NCI-H524 treated with DMSO at 0.1 percent for 48 hours (cell line): ENCODE results near the gene NR2C1.
A peak's percentile ranks its signal among the peaks of the same experiment; 100 is the strongest.
"Not testable (repeated sequence)": the region's sequence is repeated elsewhere in the genome, so short reads cannot be mapped to it uniquely, and the experiment has no call there.

ENCODE experiments used
- DNase-seq: peaks from one replicate; lab custom pipeline; 2025; lab: John Stamatoyannopoulos, UW

NR2C1 gene

DNA sequence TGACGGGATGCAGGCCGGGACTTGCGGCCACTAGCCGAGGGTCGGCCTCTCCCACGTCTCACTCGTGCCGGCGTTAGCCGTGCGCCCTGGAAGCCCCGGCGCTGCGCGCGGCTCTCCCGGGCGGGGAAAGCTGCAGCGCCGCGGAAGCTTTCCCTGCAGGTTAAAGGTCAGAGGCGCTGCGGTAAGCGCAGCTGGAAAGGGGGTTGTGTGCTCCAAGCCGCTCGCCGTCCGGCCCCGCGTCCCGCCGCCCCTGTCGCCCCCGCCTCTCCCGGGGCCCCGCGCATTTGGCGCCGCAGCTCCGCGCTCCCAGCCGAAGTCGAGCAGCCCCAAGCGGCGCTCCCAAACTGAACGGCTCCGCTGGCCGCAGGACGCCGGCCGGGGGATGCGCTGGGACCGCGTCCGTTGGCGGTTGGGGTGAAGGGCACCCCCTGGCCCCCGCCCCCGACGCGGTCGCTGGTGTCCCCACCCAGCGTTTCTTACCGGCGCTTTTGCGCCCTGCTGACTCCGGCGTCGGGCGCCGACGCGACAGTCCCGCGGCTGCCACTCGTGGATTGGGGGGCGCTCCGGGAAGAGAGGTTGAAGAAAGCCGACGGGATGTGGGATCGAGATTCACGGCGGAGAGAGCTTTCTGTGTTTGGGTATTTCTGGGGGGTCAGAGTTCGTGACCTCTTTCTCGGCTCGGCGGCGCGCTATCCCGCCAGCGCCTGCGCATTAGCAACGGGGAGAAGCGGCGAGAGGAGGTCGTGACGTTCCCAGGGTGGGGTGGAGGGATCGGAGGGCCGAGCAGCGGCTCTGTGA is at the start of gene NR2C1:
NR2C1 (minus strand) TSS at position 719 of the 798 bp plus-strand sequence. CDS start 6,234 bp downstream, outside the sequence.
- peak; percentile 75 for DNase-seq

DNA sequence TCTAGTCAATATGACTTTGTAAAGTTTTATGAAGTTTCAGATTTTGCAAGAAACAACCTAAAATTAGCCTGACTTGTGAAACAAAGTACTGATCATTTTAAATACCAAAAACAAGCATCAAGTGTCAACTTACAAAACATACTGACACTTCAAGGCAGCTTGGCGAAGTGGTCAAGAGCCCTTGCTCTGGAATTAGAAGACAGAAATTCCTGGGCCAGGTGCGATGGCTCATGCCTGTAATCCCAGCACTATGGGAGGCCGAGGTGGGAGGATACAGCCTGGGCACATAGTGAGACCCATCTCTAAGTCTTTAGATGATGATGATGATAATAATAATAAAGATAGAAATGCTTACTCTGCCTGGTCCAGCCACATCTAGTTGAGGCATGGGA is 45.4 kb upstream of the NR2C1 start:
- no peak for DNase-seq

DNA sequence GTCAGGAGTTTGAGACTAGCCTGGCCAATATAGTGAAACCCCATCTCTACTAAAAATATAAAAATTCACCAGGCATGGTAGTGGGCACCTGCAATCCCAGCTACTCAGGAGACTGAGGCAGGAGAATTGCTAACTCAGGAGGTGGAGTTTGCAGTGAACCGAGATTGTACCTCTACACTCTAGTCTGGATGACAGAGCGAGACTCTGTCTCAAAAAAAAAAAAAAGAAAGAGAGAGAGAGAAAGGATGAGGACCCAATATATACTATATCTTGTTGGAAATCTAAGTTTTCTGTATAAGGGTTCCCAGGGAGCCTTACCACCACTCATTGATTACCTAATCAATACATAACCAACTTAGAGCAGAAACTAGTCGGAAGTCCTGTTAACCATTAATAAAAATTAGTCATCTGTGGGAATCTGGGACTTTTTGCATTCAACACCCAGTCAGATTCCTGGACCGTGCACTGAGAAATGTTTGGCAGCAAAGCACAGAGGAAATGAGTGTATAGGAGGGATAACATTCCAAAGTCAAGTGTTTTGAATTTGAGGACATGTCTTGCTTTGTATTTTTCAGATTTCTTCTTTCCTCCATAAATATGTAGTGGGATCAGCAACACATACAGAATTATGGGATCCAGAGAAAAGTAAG is 44.8 kb upstream of the NR2C1 start:
- DNase-seq: no peak

DNA sequence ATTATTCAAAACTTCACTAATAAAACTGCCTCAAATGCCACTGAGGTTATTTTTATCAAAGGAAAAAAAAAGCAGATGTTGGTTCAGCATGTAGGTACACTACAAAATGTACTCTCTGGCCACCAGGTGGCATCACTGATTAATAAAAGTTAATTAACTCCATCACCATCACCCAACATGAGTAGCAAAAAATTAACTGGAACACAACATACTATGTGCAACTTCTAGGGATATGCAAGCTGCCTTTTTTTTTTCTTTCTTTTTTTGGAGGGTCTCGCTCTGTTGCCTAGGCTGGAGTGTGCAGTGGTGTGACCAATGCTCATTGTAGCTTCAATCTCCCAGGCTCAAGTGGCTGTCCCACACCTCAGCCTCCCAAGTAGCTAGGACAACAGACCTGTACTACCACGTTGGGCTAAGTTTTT is 43.8 kb upstream of the NR2C1 start:
- no peak for DNase-seq

DNA sequence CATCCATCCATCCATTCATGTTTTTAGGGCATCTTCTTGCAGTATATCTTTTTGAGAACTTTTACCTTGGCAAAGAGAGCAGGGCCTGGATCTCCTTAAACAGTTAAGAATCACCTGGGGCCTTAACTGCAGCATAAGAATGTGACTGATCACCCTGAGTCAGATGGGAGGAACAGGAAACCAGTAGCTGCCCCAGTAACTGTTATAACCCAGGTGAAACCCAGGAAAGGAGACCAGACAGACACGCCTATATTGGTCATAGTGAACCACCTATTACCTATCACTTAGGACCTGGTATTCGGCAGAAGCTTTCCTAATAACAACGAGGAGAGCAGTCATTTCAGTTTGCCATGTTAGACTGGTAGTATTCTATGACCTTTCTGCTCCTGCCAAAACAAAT is 43.4 kb upstream of the NR2C1 start:
- no peak for DNase-seq

DNA sequence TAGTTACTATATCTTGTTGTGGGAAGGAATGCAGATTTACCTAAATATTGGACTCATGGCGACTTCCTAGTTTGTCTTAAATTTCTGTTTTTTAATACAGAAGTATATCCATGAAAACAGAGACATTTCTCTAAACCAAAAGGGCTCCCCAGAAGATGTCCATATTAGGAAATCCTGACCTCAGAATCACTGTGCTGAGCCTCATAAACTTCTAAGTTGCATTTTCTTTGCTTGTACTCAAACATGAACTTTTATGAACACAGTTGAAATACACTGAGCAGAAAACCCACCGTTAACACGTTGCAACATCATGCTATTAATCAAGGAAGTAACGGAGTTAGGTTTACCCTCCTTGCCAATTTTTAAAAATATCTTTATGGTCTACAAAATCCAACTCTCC is 42.9 kb upstream of the NR2C1 start:
- DNase-seq: no peak

DNA sequence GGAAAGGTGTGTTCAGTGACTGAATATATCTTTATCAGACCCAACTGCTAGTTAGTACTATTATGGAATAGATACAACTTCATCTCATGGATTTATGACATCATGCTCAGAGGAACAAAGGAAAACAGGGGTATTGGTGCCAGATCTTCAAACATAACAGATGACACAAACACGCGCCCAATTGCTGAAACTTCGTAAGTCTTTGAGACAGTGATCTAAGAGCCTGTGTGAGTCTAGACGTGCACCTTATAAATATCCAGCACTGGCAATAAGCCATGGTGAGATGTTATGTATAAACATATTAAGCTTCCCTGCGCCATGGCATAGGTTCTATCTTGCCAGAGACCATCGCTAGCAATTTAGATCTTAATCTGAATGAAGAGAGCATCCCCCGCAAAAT is 42.2 kb upstream of the NR2C1 start:
- DNase-seq: no peak

DNA sequence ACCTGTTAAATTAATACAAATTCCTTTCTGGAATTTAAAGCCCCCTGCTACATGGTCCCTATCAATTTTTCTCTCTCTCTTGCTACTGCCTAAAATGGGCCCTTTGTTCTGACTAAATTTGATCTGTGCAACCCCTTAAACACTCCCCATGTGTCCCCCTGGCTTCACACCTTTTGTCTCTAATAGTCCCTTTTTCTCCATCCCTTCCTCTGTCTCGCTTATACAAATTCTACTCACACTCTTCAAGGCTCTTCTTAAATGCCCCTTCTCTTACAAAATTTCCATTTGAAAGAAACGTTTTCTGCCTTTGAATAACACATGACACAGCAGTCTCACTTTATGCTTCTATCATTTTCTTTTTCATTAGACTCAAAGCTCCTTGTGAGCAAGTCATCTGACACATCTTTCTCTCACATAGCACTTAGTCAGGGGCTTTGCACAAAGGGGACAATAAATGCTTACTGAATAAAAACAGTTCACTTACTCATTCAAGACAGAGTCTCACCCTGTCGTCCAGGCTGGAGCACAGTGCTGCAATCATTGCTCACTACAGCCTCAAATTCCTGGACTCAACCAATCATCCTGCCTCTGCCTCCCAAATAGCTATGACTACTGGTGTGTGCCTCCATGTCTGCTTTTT is 41.5 kb upstream of the NR2C1 start:
- DNase-seq: no peak

DNA sequence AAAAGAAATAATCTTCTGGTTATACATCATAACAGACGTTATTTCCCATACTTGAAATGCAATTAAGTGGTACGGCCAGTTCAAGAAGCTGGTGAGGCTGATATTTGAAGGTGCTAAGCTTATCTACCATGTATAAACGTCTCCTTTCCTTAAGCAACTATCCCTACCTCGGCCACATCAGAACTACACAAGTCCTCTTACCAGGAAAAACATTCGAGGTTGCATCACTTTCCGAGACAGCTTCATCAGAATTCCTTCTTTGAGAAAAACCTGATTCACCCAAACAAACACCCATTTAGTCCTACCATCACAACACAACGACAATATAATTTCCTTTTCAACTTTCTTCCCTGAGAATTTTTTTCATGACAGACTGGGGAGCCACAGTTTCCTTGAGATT is 33.9 kb upstream of the NR2C1 start:
- no peak for DNase-seq

DNA sequence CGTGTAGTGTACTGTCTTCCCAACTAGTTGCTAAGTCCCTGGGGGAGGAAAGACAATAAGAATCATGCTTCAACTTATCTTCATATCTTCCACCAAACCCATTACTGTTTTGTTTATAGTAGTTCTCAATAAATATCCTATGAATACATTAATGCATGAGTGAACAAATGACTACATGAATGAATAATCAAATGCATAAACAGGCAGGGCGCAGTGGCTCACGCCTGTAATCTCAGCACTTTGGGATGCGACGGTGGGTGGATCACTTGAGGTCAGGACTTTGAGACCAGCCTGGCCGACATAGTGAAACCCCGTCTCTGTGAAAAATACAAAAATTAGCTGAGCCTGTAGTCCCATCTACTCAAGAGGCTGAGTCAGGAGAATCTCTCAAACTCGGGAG is 32.1 kb upstream of the NR2C1 start:
- no peak for DNase-seq

DNA sequence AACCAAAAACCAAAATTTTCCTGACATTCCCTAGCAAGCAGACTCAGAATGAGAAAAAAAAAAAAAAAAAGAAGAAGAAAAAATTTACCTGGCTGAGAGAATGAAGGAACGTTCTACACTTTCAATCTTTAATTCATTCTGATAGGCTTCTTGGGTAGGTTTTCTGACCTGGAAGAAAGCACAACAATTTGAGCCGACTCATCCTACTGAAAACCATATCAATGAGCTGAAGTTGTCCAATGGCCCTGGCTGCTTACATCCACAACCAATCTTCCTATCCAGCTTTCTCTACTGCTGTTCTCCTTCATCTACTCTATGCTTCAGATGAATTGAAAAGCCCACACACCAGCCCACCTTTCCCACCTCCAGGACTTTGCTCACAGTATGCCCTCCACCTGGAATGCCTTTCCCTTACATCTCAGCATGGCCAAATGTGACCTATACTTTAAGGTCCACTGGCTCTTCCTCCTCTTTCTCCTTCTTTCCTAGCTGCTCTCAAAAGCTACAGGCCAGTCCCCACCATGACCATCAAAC is 31.6 kb upstream of the NR2C1 start:
- no peak for DNase-seq

DNA sequence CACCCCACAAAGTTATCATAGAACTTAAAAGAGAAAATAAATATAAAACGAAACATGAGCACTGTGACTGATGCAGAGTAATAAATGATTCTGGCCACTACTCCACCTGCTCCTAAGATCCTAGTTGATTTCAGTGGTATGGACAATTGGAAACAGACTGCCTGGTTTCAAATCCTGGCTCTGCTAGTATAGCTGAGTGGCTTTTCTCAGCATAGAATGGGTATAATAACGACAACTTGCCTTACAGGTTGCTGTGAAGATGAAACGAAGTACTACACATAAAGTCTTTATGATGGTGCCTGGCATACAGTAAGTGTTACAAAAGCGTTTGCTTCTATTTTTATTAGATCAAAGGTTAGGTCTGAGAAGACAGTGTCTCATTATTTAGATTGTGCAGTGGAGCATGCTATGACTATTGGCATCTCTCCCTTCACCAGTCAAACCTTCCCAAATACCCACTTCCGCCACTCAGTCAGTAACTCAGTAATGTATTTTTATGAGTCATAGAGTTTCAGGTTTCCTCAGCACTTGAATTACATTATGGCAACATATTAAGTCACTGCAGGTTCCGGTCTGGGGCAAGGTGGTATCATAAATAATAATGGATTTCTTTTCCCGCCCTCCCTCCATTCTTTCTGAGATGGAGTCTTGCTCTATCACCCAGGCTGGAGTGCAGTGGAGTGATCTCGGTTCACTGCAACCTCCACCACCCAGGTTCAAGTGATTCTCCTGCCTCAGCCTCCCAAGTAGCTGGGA is 29.7 kb upstream of the NR2C1 start:
- DNase-seq: no peak

DNA sequence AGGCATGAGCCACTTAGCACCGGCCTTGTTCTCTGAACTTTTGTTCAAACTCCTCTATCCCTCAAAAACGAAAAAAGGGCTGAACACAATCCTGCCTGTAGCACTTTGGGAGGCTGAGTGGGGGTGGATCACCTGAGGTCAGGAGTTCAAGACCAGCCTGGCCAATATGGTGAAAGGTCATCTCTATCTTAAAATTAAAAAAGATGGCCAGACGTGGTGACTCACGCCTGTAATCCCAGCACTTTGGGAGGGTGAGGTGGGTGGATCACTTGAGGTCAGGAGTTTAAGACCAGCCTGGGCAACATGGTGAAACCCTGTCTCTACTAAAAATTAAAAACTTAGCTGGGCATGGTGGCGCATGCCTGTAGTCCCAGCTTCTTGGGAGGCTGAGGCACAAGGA is 28.5 kb upstream of the NR2C1 start:
- not testable (repeated sequence) for DNase-seq

DNA sequence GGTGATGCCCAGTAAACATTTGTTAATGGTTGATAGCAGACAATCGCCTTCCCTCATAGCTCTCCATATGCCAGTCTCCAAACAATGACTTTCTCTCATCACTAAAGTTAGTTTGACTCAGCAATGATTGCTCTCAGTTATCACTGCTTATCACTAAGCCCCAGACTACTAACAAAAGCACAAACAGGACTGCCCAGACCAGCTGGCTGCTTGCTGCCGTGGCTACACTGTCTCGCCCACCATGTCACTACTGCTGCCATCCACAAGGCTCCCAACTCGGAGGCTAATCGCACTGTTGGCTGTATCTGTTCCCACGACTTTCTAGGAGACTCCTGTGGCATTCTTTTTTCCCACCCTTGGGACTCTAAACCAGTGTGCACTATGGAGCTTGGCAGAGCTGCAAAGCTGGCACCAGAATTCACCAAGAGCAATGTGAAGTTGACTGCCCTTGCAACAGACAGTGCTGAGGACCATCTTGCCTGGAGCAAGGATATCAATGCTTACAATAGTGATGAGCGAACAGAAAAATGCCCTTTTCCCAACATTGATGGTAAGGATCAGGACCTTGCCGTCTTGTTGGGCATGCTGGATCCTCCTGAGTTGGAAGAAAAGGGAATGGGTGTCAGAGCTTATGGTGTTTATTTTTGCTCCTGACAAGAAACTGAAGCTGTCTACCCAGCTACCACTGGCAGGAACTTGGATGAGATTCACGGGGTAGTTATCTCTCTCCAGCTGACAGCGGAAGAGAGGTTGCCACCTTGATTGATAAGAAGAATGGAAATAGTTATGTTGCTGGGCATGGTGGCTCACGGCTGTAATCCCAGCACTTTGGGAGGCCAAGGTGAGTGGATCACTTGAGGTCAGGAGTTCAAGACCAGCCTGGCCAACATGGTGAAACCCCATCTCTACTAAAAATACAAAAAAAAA is 27.1 kb upstream of the NR2C1 start:
- DNase-seq: no peak

DNA sequence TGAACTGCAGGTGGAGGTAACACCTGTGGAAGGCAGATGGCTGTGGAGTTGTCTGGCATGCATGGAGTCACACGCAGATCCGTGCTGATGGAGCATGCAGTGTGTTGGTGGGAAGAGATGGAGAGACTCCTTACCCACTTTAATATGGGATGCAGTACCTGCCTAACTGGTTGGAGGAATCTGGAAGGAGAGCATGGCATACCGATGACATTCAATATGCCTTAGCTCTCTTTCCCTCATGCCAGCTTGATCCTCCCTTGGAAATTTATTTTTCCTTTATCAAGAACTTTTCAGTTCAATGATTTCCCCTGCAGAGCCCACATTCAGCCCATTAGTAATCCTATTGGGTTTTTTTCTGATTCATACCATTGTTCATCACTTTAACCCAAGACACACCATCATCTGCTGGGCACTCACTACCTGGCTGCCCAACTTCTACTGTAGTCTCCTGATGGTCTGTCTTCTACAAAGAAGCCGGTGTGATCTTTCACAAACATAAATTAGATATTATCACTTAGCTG is 25.9 kb upstream of the NR2C1 start:
- DNase-seq: no peak

DNA sequence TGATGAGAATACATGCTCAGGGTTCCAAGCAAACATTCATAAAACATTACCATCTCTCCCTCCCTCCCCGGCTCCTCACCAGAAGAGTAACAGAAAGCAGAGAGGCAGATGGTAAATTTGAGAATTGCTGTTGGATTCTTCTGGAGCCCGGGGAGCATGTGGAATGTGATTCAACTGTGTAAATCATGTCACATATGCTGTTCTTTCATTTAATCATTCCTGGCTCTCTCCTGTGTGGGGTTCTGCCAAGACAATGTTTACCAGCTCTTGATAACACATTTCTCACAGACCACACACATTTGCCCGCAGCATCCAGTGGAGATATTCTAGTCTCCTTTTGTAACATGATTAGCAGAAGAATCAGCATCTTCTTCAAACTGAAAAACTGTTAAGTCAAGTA is 23.4 kb upstream of the NR2C1 start:
- DNase-seq: no peak

DNA sequence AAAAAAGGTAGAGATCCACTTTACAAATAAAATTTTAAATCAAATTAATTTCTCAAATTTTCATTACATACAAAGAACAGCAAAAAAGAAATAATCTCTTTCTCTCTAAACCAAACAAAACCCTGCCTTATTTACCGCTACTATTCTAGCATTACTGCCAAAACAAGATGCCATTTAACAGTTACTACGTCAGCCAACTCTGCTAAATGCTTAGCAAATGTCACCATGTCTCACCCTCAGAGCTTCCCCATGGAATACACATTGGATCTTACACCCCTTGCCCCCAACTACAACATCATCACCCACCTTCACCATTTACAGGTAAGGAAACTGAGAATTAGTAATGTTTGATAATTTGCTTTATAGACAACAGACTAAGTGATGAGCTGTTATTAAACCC is 23.0 kb upstream of the NR2C1 start:
- no peak for DNase-seq

DNA sequence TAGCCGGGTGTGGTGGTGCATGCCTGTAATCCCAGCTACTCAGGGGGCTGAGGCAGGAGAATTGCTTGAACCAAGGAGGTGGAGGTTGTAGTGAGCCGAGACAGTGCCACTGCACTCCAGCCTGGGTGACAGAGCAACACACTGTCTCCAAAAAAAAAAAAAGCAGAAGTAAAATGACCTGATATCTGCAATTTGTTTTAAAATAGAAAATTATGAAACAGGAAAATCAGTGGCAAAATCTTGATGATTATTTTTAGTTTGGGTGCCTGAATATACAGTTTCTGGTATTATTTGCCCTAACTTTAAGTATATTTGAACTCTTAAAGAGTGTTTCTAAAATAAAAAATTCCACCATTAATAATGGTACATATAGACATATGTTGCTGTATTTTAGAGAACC is 22.4 kb upstream of the NR2C1 start:
- not testable (repeated sequence) for DNase-seq

DNA sequence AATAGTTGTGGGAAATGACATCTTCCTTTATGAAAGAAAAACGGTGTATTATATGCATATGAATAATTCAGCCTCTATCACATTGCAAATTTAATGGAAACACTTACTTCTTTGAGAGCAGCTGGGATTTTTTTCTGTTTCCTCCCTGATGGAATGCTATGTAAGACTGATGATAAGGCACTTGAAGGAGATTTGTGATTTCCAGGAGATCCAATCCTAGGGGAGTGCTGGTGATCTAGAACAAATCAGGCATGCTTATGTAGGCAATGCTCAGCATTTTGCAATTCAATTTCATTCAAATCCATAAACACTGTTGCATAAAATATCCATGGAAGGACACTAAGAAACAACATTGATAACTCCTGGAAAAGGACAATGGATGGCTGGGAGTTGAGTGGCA is 16.0 kb upstream of the NR2C1 start:
- DNase-seq: no peak

DNA sequence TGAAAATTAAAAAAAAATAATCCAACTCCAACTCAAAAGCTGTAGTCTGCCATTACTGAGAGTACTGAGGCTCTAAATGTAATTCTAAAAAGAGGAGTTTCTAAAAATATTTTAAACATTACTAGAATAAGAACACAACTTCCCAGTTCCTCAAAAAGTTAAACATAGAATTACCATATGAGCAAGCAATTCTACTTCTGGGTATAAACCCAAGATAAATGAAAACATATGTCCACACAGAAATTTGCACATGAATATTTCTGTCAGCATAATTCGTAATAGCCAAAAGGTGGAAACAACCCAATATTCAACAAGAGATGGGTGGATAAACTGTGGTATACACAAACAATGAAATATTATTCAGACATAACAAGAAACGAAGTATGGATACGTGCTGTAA is 15.0 kb upstream of the NR2C1 start:
- DNase-seq: no peak

DNA sequence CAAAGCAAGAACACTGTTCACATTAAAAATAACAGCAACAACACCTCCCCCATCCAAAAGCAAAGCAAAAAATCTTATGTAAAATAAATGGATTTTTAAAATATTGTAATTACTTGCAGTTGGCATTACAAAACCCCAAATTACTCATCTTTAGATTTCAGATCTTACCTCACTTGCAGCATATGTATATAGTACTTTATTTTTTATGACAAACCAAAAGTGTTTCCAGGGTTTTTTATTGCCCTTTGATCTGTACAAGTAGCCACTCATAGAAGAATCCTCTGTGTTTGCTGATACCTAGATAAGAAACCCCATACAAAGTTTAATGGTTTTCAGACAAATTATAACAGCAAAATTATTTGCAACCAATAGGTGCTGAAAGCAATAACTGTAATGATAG is 12.2 kb upstream of the NR2C1 start:
- no peak for DNase-seq
